Measurements from ENCODE around the gene PPP2CA. TPM values are rescaled to one million over a fixed set of nuclear protein-coding genes. Genes with fewer than 3 reads are reported as not detected.
"Not testable (repeated sequence)": the region's sequence is repeated elsewhere in the genome, so short reads cannot be mapped to it uniquely, and the experiment has no call there.

The PPP2CA gene
- 100 to 1,000 TPM; 126 to 185 TPM for total RNA-seq

GRCh38 chr5:134225780-134226440 is at the start of gene PPP2CA:
Gene PPP2CA (minus strand): TSS chr5:134226073. CDS start chr5:134225861, 212 bp downstream.
- DNase-seq (ENCODE audit: low spot score) (peak; percentile 99), ATAC-seq (peak; percentile 93 to 94)
- H3K4me1 Mint-ChIP-seq (ENCODE audit: low read depth in 2 of 2) = peaks cover 36 to 49% of the 10 kb centered on the region in 2 donors
- H3K27me3 Mint-ChIP-seq = no peaks in the 10 kb centered on the region
- peak within 1 kb of the TSS; percentile 82 for H3K4me3 Mint-ChIP-seq
- H3K27ac Mint-ChIP-seq = peak within 1 kb of the TSS; percentile 95 to 99
- peaks cover 24% of the 10 kb centered on the region for H3K36me3 Mint-ChIP-seq
- H3K9me3 Mint-ChIP-seq = no peaks in the 10 kb centered on the region

GRCh38 chr5:134273642-134274395 is 47.9 kb upstream of the PPP2CA start:
- Mint-ChIP-seq H3K27me3 (peaks cover 14 to 16% of the 10 kb centered on the region in 2 donors), H3K36me3 (peaks cover 5% of the 10 kb centered on the region), H3K27ac (no peak overlapping the region), H3K4me3 (no peak overlapping the region), H3K9me3 (peaks cover 8% of the 10 kb centered on the region), H3K4me1 (ENCODE audit: low read depth in 2 of 2) (no peaks in the 10 kb centered on the region)
- no peak for ATAC-seq
- DNase-seq (ENCODE audit: low spot score) = no peak

- ATAC-seq = no peak
Observed at GRCh38 chr5:134271059-134271458, 45.2 kb upstream of the PPP2CA start.

GRCh38 chr5:134268919-134269318 is 43.0 kb upstream of the PPP2CA start:
- Mint-ChIP-seq H3K4me1 (ENCODE audit: low read depth in 2 of 2) (no peaks in the 10 kb centered on the region), H3K27me3 (peaks cover 20 to 21% of the 10 kb centered on the region in 2 donors), H3K9me3 (peaks cover 8% of the 10 kb centered on the region), H3K36me3 (peaks cover 11% of the 10 kb centered on the region), H3K27ac (no peak overlapping the region), H3K4me3 (no peak overlapping the region)
- DNase-seq (ENCODE audit: low spot score) (no peak), ATAC-seq (no peak)

More at GRCh38 chr5:134271059-134271458, 45.2 kb upstream of the PPP2CA start:
- Mint-ChIP-seq H3K27me3 (peaks cover 13 to 14% of the 10 kb centered on the region in 2 donors), H3K27ac (no peak overlapping the region), H3K36me3 (peaks cover 5% of the 10 kb centered on the region), H3K4me1 (ENCODE audit: low read depth in 2 of 2) (no peaks in the 10 kb centered on the region), H3K9me3 (peaks cover 8% of the 10 kb centered on the region), H3K4me3 (no peak overlapping the region)
- DNase-seq (ENCODE audit: low spot score) = no peak

GRCh38 chr5:134268019-134268601 is 42.2 kb upstream of the PPP2CA start:
- Mint-ChIP-seq H3K36me3 (peaks cover 11% of the 10 kb centered on the region), H3K4me3 (no peak overlapping the region), H3K4me1 (ENCODE audit: low read depth in 2 of 2) (no peaks in the 10 kb centered on the region), H3K27ac (no peak overlapping the region), H3K9me3 (peaks cover 8% of the 10 kb centered on the region), H3K27me3 (peaks cover 20 to 21% of the 10 kb centered on the region in 2 donors)
- ATAC-seq (no peak), DNase-seq (ENCODE audit: low spot score) (no peak)

GRCh38 chr5:134267366-134268018 is 41.6 kb upstream of the PPP2CA start:
- DNase-seq (ENCODE audit: low spot score) = no peak
- H3K4me3 Mint-ChIP-seq = no peak overlapping the region
- no peak for ATAC-seq
- H3K27me3 Mint-ChIP-seq = peaks cover 22 to 23% of the 10 kb centered on the region in 2 donors
- peaks cover 12% of the 10 kb centered on the region for H3K36me3 Mint-ChIP-seq
- H3K4me1 Mint-ChIP-seq (ENCODE audit: low read depth in 2 of 2) = no peaks in the 10 kb centered on the region
- no peak overlapping the region for H3K27ac Mint-ChIP-seq
- peaks cover 9% of the 10 kb centered on the region for H3K9me3 Mint-ChIP-seq

GRCh38 chr5:134263801-134264200 is 37.9 kb upstream of the PPP2CA start:
- DNase-seq (ENCODE audit: low spot score) (no peak), ATAC-seq (no peak)
- no peak overlapping the region for H3K27ac Mint-ChIP-seq
- no peaks in the 10 kb centered on the region for H3K4me1 Mint-ChIP-seq (ENCODE audit: low read depth in 2 of 2)
- peaks cover 16 to 20% of the 10 kb centered on the region in 2 donors for H3K27me3 Mint-ChIP-seq
- H3K36me3 Mint-ChIP-seq = peaks cover 13% of the 10 kb centered on the region
- H3K4me3 Mint-ChIP-seq = no peak overlapping the region
- H3K9me3 Mint-ChIP-seq = peaks cover 4% of the 10 kb centered on the region

GRCh38 chr5:134262629-134263028 is 36.8 kb upstream of the PPP2CA start:
- H3K4me1 Mint-ChIP-seq (ENCODE audit: low read depth in 2 of 2); DNase-seq (ENCODE audit: low spot score); H3K27ac Mint-ChIP-seq; H3K4me3 Mint-ChIP-seq; ATAC-seq; H3K9me3 Mint-ChIP-seq: not testable (repeated sequence)
- Mint-ChIP-seq H3K27me3 (peaks cover 14 to 17% of the 10 kb centered on the region in 2 donors), H3K36me3 (peaks cover 13% of the 10 kb centered on the region)

- ATAC-seq = no peak
- Mint-ChIP-seq H3K27me3 (peaks cover 4 to 10% of the 10 kb centered on the region in 2 donors), H3K4me1 (ENCODE audit: low read depth in 2 of 2) (no peaks in the 10 kb centered on the region), H3K27ac (no peak overlapping the region), H3K36me3 (peaks cover 6% of the 10 kb centered on the region), H3K4me3 (no peak overlapping the region), H3K9me3 (peaks cover 4% of the 10 kb centered on the region)
- no peak for DNase-seq (ENCODE audit: low spot score)
Observed at GRCh38 chr5:134258896-134259295, 33.0 kb upstream of the PPP2CA start.

- no peak for ATAC-seq
- Mint-ChIP-seq H3K4me1 (ENCODE audit: low read depth in 2 of 2) (no peaks in the 10 kb centered on the region), H3K27me3 (peaks cover 4 to 9% of the 10 kb centered on the region in 2 donors), H3K36me3 (peaks cover 2% of the 10 kb centered on the region), H3K27ac (no peak overlapping the region), H3K4me3 (no peak overlapping the region), H3K9me3 (no peaks in the 10 kb centered on the region)
- no peak for DNase-seq (ENCODE audit: low spot score)
Observed at GRCh38 chr5:134257176-134257575, 31.3 kb upstream of the PPP2CA start.

GRCh38 chr5:134255418-134256150 is 29.7 kb upstream of the PPP2CA start:
- H3K4me3 Mint-ChIP-seq = no peak overlapping the region
- no peaks in the 10 kb centered on the region for H3K4me1 Mint-ChIP-seq (ENCODE audit: low read depth in 2 of 2)
- H3K36me3 Mint-ChIP-seq = no peaks in the 10 kb centered on the region
- no peak overlapping the region for H3K27ac Mint-ChIP-seq
- H3K27me3 Mint-ChIP-seq = peaks cover 4 to 7% of the 10 kb centered on the region in 2 donors
- ATAC-seq (no peak), DNase-seq (ENCODE audit: low spot score) (no peak)
- H3K9me3 Mint-ChIP-seq = no peaks in the 10 kb centered on the region

GRCh38 chr5:134253368-134254153 is 27.7 kb upstream of the PPP2CA start:
- not testable (repeated sequence) for H3K27ac Mint-ChIP-seq; H3K4me1 Mint-ChIP-seq (ENCODE audit: low read depth in 2 of 2); H3K36me3 Mint-ChIP-seq; H3K9me3 Mint-ChIP-seq; H3K4me3 Mint-ChIP-seq; ATAC-seq; DNase-seq (ENCODE audit: low spot score); H3K27me3 Mint-ChIP-seq
